Fibroblast of peridontal ligament (primary cell): ENCODE data around the gene ARHGAP33.
A peak's percentile ranks its signal among the peaks of the same experiment; 100 is the strongest.
"Not testable (repeated sequence)": the region's sequence is repeated elsewhere in the genome, so short reads cannot be mapped to it uniquely, and the experiment has no call there.

Experiments used
- DNase-seq: peaks from one replicate; pipeline ENCODE4 v3.0.0-alpha.2; 2010; ENCODE audit errors: extremely low read depth

ARHGAP33 gene

GRCh38 chr19:35755131-35755549 lies 20.2 kb upstream of the ARHGAP33 start:
- no peak for DNase-seq

GRCh38 chr19:35755550-35756376 lies 19.6 kb upstream of the ARHGAP33 start:
- DNase-seq, result no peak

GRCh38 chr19:35756377-35757230 lies 18.8 kb upstream of the ARHGAP33 start, which contains the start of gene HSPB6:
Gene HSPB6, minus strand, starts transcription at chr19:35757029. Its CDS starts 21 bp downstream, at chr19:35757008.
- peak; percentile 36 for DNase-seq

- peak; percentile 95 for DNase-seq
Observed at GRCh38 chr19:35757231-35757748, 18.1 kb upstream of the ARHGAP33 start.

- DNase-seq, result peak; percentile 100
Observed at GRCh38 chr19:35757749-35758608, 17.4 kb upstream of the ARHGAP33 start, which contains the start of gene PROSER3. Gene PROSER3, plus strand, starts transcription at chr19:35758176. Its CDS starts 40 bp downstream, at chr19:35758216.

- no peak for DNase-seq
Observed at GRCh38 chr19:35759697-35760096, 15.7 kb upstream of the ARHGAP33 start.

- no peak for DNase-seq
Observed at GRCh38 chr19:35760711-35761349, 14.5 kb upstream of the ARHGAP33 start.

- no peak for DNase-seq
Observed at GRCh38 chr19:35764432-35765315, 10.7 kb upstream of the ARHGAP33 start.

GRCh38 chr19:35766571-35767104 lies 8.7 kb upstream of the ARHGAP33 start:
- no peak for DNase-seq

GRCh38 chr19:35767288-35768081 lies 7.9 kb upstream of the ARHGAP33 start:
- DNase-seq, result no peak

- DNase-seq, result no peak
Observed at GRCh38 chr19:35768082-35768421, 7.3 kb upstream of the ARHGAP33 start.

GRCh38 chr19:35772362-35772761 lies 3.0 kb upstream of the ARHGAP33 start:
- not testable (repeated sequence) for DNase-seq

GRCh38 chr19:35773020-35773806 lies 2.2 kb upstream of the ARHGAP33 start:
- DNase-seq, result peak; percentile 5

GRCh38 chr19:35774274-35775045 lies 904 bp upstream of the ARHGAP33 start:
- no peak for DNase-seq

- DNase-seq, result no peak
Observed at GRCh38 chr19:35775046-35775297, 392 bp upstream of the ARHGAP33 start.

GRCh38 chr19:35776102-35776788 lies 881 bp downstream of the ARHGAP33 start:
- DNase-seq, result no peak
